GM21423 (cell line): ENCODE measurements around the gene TTLL5.

Source experiments
- ATAC-seq: cut with Tn5 transposase; IDR thresholded peaks from one replicate; pipeline ENCODE4 v1.9.1; 2021; ENCODE audit warnings: mild to moderate bottlenecking, moderate library complexity; ENCODE audit not compliant: unreplicated experiment

Gene TTLL5

DNA sequence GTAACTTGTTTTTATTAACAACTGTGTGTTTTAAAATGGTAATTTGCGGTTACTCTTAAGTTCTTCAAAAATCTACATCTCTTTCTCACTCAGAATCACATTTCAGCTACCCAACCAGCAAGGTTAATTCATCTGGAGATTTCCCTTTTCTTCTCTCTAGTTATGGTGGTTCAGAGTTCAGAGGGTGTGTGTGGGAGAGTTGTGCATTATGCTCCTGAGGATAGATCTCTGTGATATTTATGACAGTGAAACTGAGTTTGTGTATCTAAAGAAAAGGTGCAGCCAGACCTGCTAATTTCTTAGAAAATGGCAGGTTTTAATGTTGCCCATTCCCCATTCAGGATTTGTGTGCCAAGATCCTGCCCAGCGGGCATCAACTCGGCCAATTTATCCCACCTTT is 73.8 kb downstream of the TTLL5 start:
- no peak for ATAC-seq

GRCh38 chr14:75736845-75737485 is 75.9 kb downstream of the TTLL5 start:
- ATAC-seq = no peak

GRCh38 chr14:75738192-75738591 is 77.1 kb downstream of the TTLL5 start:
- no peak for ATAC-seq

DNA sequence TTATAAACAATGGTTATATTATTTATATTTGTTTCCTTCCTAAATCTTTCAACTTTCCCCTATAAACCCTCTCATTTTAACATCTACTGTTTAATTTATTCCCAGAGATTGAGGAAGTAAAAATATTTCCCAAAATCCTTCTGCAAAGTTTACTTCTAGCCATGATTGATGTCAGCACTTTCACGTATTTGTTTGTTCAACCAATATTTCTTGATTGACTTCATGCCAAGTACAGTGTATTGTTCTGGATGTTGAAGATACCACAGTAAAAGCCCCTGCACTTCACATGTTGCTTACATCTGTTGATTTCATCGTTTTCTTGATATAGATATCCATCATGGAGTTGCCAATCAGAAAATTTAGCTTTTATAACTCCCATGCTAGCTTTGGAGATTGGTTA is 81.8 kb downstream of the TTLL5 start:
- ATAC-seq = no peak

- ATAC-seq = no peak
Observed at GRCh38 chr14:75747899-75748298, 86.9 kb downstream of the TTLL5 start.

- ATAC-seq = no peak
Observed at GRCh38 chr14:75748336-75748735, 87.3 kb downstream of the TTLL5 start.

GRCh38 chr14:75751296-75751695 is 90.2 kb downstream of the TTLL5 start:
- no peak for ATAC-seq

GRCh38 chr14:75752086-75752485 is 91.0 kb downstream of the TTLL5 start:
- no peak for ATAC-seq

DNA sequence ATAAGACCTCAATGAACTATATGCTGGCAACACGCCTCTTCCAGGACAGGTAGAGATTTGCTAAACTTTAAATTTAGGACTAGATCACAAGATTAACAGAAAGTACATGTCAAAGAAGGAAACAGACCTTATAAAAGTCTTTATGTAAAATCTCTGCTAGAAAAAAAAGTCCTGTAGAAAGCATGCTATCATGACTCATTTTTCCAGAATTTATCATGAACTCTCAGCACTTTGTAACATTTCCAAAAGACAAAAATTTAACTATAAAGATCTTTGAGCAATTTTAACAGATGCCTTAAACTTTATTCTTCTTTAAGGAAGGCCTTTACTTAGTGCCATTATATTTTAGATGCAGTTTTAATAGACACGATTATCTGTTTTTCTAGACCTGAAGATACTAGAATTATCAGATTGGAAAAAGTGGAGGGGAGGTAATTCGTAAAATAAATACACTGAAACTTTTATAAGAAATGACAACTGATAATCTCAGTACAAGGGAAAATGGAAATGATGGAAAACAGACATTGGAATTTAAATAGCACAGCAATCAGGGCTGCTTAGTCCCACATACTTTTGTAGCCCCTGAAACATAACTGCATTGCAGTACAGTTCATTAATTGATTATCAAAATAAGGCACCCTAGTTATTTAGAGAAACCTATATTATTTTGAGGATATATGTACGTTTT is 92.0 kb downstream of the TTLL5 start:
- ATAC-seq = no peak

DNA sequence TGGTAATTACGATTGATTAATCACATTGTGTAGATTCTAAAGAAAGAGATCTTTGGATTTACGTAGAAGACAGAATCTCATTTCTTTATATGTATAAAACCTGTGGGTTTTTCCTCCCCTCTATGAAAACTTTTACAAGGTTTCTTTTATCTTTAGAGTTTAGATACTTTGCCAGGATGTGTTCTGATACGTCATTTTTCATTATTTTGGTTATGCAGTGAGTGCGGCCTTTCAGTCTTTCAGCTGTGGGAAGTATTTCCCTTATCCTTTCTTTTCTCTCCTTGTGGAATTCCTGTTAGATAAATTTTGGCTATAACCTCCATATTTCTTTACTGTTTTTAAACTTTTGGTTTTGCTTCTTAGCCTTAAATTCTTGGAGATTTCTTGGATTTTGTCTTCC is 92.7 kb downstream of the TTLL5 start:
- ATAC-seq = no peak

- ATAC-seq = no peak
Observed at GRCh38 chr14:75757644-75758402, 96.8 kb downstream of the TTLL5 start.

DNA sequence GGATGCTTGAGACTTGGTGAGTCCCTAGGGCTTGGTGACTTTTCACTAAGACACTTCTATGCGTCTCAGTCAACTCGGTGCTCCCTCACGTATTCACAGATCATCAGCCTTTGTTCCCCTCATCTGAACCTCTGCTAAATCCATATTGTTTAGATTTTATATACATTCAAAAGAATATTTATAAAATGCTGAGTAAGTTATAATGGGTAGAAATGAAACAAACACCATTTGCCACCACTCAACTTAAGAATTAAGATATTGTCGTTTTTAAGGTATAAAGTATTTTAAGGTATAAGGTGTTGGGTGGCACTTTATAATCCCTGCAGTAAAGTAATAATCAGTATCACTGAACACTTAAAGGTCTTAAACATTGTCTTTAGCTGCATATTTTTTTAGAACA is 103.0 kb downstream of the TTLL5 start:
- ATAC-seq = no peak

GRCh38 chr14:75769047-75769685 is 108.1 kb downstream of the TTLL5 start:
- no peak for ATAC-seq

GRCh38 chr14:75770635-75771034 is 109.6 kb downstream of the TTLL5 start:
- no peak for ATAC-seq

- ATAC-seq = no peak
Observed at GRCh38 chr14:75771595-75771994, 110.5 kb downstream of the TTLL5 start.

GRCh38 chr14:75773046-75773445 is 112.0 kb downstream of the TTLL5 start:
- ATAC-seq = no peak

DNA sequence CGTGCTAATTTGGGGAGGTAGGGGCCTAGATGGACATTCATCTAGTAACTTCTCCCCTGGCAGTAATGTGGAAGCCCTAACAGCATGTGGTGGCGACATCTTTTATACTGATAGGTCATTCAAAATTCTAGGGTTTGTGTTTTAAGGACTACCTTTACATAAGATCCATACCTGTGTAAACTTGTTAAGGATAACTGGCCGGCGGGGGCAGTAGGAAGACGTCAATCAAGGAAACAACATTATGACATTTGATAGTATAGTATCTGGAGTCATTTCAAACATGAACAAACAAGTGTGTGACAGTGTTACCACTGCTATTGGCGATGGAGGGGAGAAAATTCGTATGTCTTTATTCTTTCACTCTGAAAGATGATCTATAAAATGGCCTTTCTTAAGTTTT is 120.0 kb downstream of the TTLL5 start:
- ATAC-seq = no peak

DNA sequence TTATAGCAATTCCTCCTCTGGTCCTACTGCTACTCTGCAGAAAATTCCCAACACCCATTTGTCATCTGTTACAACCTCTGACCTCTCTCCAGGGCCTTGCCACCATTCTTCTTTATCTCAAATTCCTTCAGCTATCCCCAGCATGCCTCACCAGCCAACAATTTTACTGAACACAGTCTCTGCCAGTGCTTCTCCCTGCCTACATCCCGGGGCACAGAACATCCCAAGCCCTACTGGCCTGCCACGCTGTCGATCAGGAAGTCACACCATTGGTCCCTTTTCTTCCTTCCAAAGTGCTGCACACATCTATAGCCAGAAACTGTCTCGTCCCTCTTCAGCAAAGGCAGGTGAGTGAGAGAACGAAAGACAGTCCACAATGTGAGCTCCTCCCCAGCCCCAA is 122.1 kb downstream of the TTLL5 start:
- no peak for ATAC-seq

GRCh38 chr14:75783602-75784313 is 122.7 kb downstream of the TTLL5 start:
- ATAC-seq = no peak

DNA sequence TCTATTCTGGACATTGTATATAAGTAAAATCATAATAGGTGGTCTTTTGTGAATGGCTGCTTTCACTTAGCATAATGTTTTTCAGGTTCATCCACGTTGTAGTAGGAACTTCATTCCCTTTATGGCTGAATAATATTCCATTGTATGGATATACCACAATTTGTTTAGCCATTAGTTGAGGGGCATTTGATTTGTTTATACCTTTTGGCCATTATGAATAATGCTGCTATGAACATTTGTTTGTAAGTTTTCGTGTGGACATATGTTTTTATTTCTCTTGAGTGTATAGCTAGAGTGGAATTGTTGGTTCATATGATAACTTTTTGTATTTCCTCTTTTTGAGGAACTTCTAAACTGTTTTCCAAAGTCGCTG is 123.3 kb downstream of the TTLL5 start:
- ATAC-seq = no peak

GRCh38 chr14:75793806-75794205 is 132.8 kb downstream of the TTLL5 start:
- ATAC-seq = no peak
